ENCODE measurements around the gene IPP. TPM values are rescaled to one million over a fixed set of nuclear protein-coding genes. Genes with fewer than 3 reads are reported as not detected.

The IPP gene
- total RNA-seq, 1 donor from 2014 or later: 19.3 TPM

- no peaks in the 10 kb centered on the region for H3K27me3 ChIP-seq (ENCODE audit: low read depth)
- H3K36me3 ChIP-seq: no peaks in the 10 kb centered on the region
- no peaks in the 10 kb centered on the region for H3K9me3 ChIP-seq (replicated peaks)
- no peaks in the 10 kb centered on the region for H3K4me1 ChIP-seq
- no peak overlapping the region for H3K4me3 ChIP-seq
- DNase-seq: no peak
- intact Hi-C loops (cut with micrococcal nuclease): no loop called here
- no peak for TF ChIP-seq CTCF (IDR thresholded peaks at IDR 0.05; ENCODE audit: borderline replicate concordance)
- H3K27ac ChIP-seq (replicated peaks): no peak overlapping the region
These were observed 39.1 kb upstream of the IPP start for GRCh38 chr1:45789601-45790000.

- Histone ChIP-seq H3K27ac (replicated peaks) (no peak overlapping the region), H3K9me3 (replicated peaks) (no peaks in the 10 kb centered on the region), H3K36me3 (no peaks in the 10 kb centered on the region), H3K4me3 (no peak overlapping the region), H3K4me1 (no peaks in the 10 kb centered on the region), H3K27me3 (ENCODE audit: low read depth) (no peaks in the 10 kb centered on the region)
- no peak for TF ChIP-seq CTCF (IDR thresholded peaks at IDR 0.05; ENCODE audit: borderline replicate concordance)
- intact Hi-C loops (cut with micrococcal nuclease): no loop called here
- no peak for DNase-seq
These were observed 37.5 kb upstream of the IPP start for GRCh38 chr1:45787905-45788304.

- Histone ChIP-seq H3K9me3 (replicated peaks) (no peaks in the 10 kb centered on the region), H3K4me3 (no peak overlapping the region), H3K4me1 (no peaks in the 10 kb centered on the region), H3K27ac (replicated peaks) (no peak overlapping the region), H3K36me3 (no peaks in the 10 kb centered on the region), H3K27me3 (ENCODE audit: low read depth) (no peaks in the 10 kb centered on the region)
- no peak for TF ChIP-seq CTCF (IDR thresholded peaks at IDR 0.05; ENCODE audit: borderline replicate concordance)
- intact Hi-C loops (cut with micrococcal nuclease): no loop called here
- DNase-seq: no peak
These were observed 35.1 kb upstream of the IPP start for GRCh38 chr1:45785583-45785982.

GRCh38 chr1:45775794-45776193 lies 25.3 kb upstream of the IPP start:
- Histone ChIP-seq H3K4me1 (no peaks in the 10 kb centered on the region), H3K9me3 (replicated peaks) (no peaks in the 10 kb centered on the region), H3K36me3 (no peaks in the 10 kb centered on the region), H3K27ac (replicated peaks) (no peak overlapping the region), H3K4me3 (no peak overlapping the region), H3K27me3 (ENCODE audit: low read depth) (peaks cover 4% of the 10 kb centered on the region)
- DNase-seq: no peak
- TF ChIP-seq CTCF (IDR thresholded peaks at IDR 0.05; ENCODE audit: borderline replicate concordance): no peak
- intact Hi-C loops (cut with micrococcal nuclease): no loop called here

GRCh38 chr1:45772971-45773370 lies 22.5 kb upstream of the IPP start:
- H3K4me1 ChIP-seq: no peaks in the 10 kb centered on the region
- no peak for DNase-seq
- no peak overlapping the region for H3K27ac ChIP-seq (replicated peaks)
- no peaks in the 10 kb centered on the region for H3K27me3 ChIP-seq (ENCODE audit: low read depth)
- no peaks in the 10 kb centered on the region for H3K36me3 ChIP-seq
- intact Hi-C loops (cut with micrococcal nuclease): no loop called here
- no peak overlapping the region for H3K4me3 ChIP-seq
- H3K9me3 ChIP-seq (replicated peaks): no peaks in the 10 kb centered on the region
- no peak for TF ChIP-seq CTCF (IDR thresholded peaks at IDR 0.05; ENCODE audit: borderline replicate concordance)
